GM12878 (cell line): ENCODE data around the gene LIN52. TPM values are rescaled to one million over a fixed set of nuclear protein-coding genes. Genes with fewer than 3 reads are reported as not detected.

Source experiments
- ATAC-seq: fragments of 200-7000 bp; cut with Tn5 transposase; 3 replicates; pipeline ENCODE4 v1.9.1; 2020; ENCODE audit warnings: mild to moderate bottlenecking, moderate library complexity
- BruUV-seq: library from RNA; stranded (reverse); fragments of 400-500 nt; replicated peaks from 2 replicates; lab custom pipeline; 2021; lab: Mats Ljungman, UMichigan
- CTCF ChIA-PET: fragments of 300-600 bp; sonication (Branson Sonifier 250); formaldehyde crosslinking; extraction: SDS; loops from one replicate; lab custom pipeline; 2021; ENCODE audit warnings: inconsistent platforms; lab: Yijun Ruan, JAX
- POLR2A ChIA-PET: fragments of 350-600 bp; formaldehyde crosslinking; extraction: SDS; loops from one replicate; lab custom pipeline; 2021; ENCODE audit warnings: inconsistent platforms; lab: Charles Lee
- RAD21 ChIA-PET: fragments of 300-600 bp; sonication (Branson Sonifier 250); formaldehyde crosslinking; loops from one replicate; lab custom pipeline; 2023; ENCODE audit warnings: antibody characterized with exemption; ENCODE audit not compliant: unreplicated experiment; lab: Charles Lee
- SMC1A ChIA-PET: fragments of 300-600 bp; sonication (Branson Sonifier 250); formaldehyde crosslinking; loops from one replicate; lab custom pipeline; 2023; ENCODE audit not compliant: unreplicated experiment, uncharacterized antibody; lab: Charles Lee
- DNase-seq: peaks from one replicate; pipeline ENCODE4 v3.0.0-alpha.2; 2011; ENCODE audit warnings: low read depth, low spot score
- FAIRE-seq: peaks from 3 replicates; lab custom pipeline; 2011; peaks lifted over from hg19 to GRCh38; lab: Jason Lieb, UNC
- H2AFZ ChIP-seq: 2 replicates; pipeline ENCODE4 v1.6.0; 2011; ENCODE audit warnings: low read depth, low read length, control low read depth; ENCODE audit not compliant: control insufficient read depth
- H3K27ac ChIP-seq: 2 replicates; pipeline ENCODE4 v1.5.1; 2011; ENCODE audit warnings: control low read depth; ENCODE audit not compliant: control insufficient read depth, insufficient read depth
- H3K27me3 ChIP-seq, 2 experiments: replicated peaks in 1 of 2; 2 replicates each; pipeline versions ENCODE4 v1.6.0 to v1.6.1; 2011; ENCODE audit warnings: low read length in 1 of 2; ENCODE audit not compliant: control insufficient read depth in 2 of 2, insufficient read depth in 2 of 2
- H3K36me3 ChIP-seq, 2 experiments: 2 replicates each; pipeline ENCODE4 v1.5.1; 2011; ENCODE audit warnings: low read length in 1 of 2; ENCODE audit not compliant: control insufficient read depth in 2 of 2, insufficient read depth in 2 of 2
- H3K4me1 ChIP-seq: 2 replicates; pipeline ENCODE4 v1.6.1; 2011; ENCODE audit warnings: mild to moderate bottlenecking, low read length, moderate library complexity, mixed read lengths; ENCODE audit not compliant: control insufficient read depth, insufficient read depth
- H3K4me2 ChIP-seq: 2 replicates; pipeline ENCODE4 v1.6.0; 2011; ENCODE audit warnings: control low read depth; ENCODE audit not compliant: control insufficient read depth, insufficient read depth
- H3K4me3 ChIP-seq: fragments of 200-600 bp; sonication (generic); 2 replicates; pipeline ENCODE4 v1.5.1; 2016
- H3K79me2 ChIP-seq: 2 replicates; pipeline ENCODE4 v1.6.0; 2011; ENCODE audit warnings: low read length; ENCODE audit not compliant: control insufficient read depth, insufficient read depth
- H3K9ac ChIP-seq: 2 replicates; pipeline ENCODE4 v1.8.0; 2011; ENCODE audit warnings: low read length, control low read depth, mixed read lengths; ENCODE audit not compliant: control insufficient read depth, insufficient read depth
- H3K9me3 ChIP-seq: replicated peaks from 3 replicates; pipeline ENCODE4 v1.5.1; 2011; ENCODE audit warnings: mild to moderate bottlenecking, low read length; ENCODE audit not compliant: control insufficient read depth, insufficient read depth
- H4K20me1 ChIP-seq: 2 replicates; pipeline ENCODE4 v1.6.0; 2011; ENCODE audit not compliant: control insufficient read depth, insufficient read depth
- CBFB ChIP-seq: IDR thresholded peaks from 2 replicates; pipeline ENCODE4 v1.6.1; 2016; ENCODE audit warnings: antibody characterized with exemption, low read depth
- CHD4 ChIP-seq: fragments of 200-600 bp; sonication (generic); IDR thresholded peaks from 2 replicates; pipeline ENCODE4 v1.6.1; 2016; ENCODE audit warnings: mild to moderate bottlenecking
- CREM ChIP-seq: IDR thresholded peaks from 2 replicates; pipeline ENCODE4 v1.6.1; 2014; ENCODE audit warnings: antibody characterized with exemption, low read depth
- EZH2 ChIP-seq: IDR thresholded peaks from 2 replicates; pipeline ENCODE4 v1.6.1; 2012; ENCODE audit warnings: low read depth, mild to moderate bottlenecking, control low read depth, inconsistent platforms, low read length, borderline replicate concordance; ENCODE audit not compliant: control insufficient read depth
- GABPA ChIP-seq: IDR thresholded peaks from 2 replicates; pipeline ENCODE4 v1.6.1; 2014; ENCODE audit warnings: antibody characterized with exemption, low read depth, mild to moderate bottlenecking, inconsistent platforms
- NR2C2 ChIP-seq: IDR thresholded peaks from 2 replicates; pipeline ENCODE4 v1.6.1; 2011; ENCODE audit warnings: borderline replicate concordance, low read depth; ENCODE audit not compliant: control insufficient read depth, insufficient read length
- NR2F1 ChIP-seq: fragments of 450-650 bp; conservative IDR thresholded peaks from 2 replicates; pipeline ENCODE4 v1.6.1; 2017; ENCODE audit warnings: mild to moderate bottlenecking
- RAD51 ChIP-seq: fragments of 450-650 bp; IDR thresholded peaks from 2 replicates; pipeline ENCODE4 v1.6.1; 2016; ENCODE audit warnings: moderate library complexity, mild to moderate bottlenecking, inconsistent platforms
- RUNX3 ChIP-seq: IDR thresholded peaks from 2 replicates; pipeline ENCODE4 v1.6.1; 2012; ENCODE audit warnings: low read length, inconsistent platforms
- YBX1 ChIP-seq: fragments of 450-650 bp; IDR thresholded peaks from 2 replicates; pipeline ENCODE4 v1.6.1; 2016; ENCODE audit warnings: antibody characterized with exemption
- WGBS: methylation state at CpG from one replicate; pipeline ENCODE4 v1.1.6; 2016; ENCODE audit warnings: low lambda C conversion rate; ENCODE audit not compliant: insufficient replicate concordance, insufficient coverage; ENCODE audit errors: missing lambda C conversion rate; 5-methylcytosine and 5-hydroxymethylcytosine counted together
- in situ Hi-C: fragments of 300-500 bp; cut with MboI; formaldehyde crosslinking; loops from 9 replicates; pipeline ENCODE4 v1.14.3; 2018; ENCODE audit warnings: mixed read lengths
- intact Hi-C: fragments of 100-400 bp; cut with micrococcal nuclease; formaldehyde crosslinking; loops from one replicate; pipeline ENCODE4 v1.14.2; 2022; ENCODE audit not compliant: unreplicated experiment
- polyA plus RNA-seq, 11 experiments: library from polyadenylated mRNA; depleted of rRNA in 4 of 11; unstranded in 6 of 11; stranded (reverse) in 5 of 11; fragments of >200 nt; fragmentation: Nextera tagmentation in 4 of 11; fragmentation: Illumina TruSeq in 1 of 11; extraction: Ambion mirVana in 4 of 11; extraction: Trizol in 1 of 11; gene quantifications; 1 replicate in 1 of 11; 2 replicates in 10 of 11; pipeline versions ENCODE4 v1.2.1 to v1.2.3, GENCODE V29; 2011 to 2016; ENCODE audit warnings: inconsistent platforms in 2 of 11, missing spikeins in 2 of 11, low read depth in 1 of 11
- total RNA-seq, 4 experiments: library from RNA; depleted of rRNA in 3 of 4; stranded (reverse); fragments of >200 nt in 3 of 4; fragmentation: Illumina TruSeq in 1 of 4; extraction: Trizol in 1 of 4; gene quantifications; 2 replicates each; pipeline versions ENCODE4 v1.2.1 to v1.2.3, GENCODE V29; 2013 to 2021
- TF ChIP-seq, protein P1 (sequence below): IDR thresholded peaks from 2 replicates; pipeline ENCODE4 v1.6.1; 2011; ENCODE audit warnings: mild to moderate bottlenecking, low read depth, low read length, moderate library complexity; ENCODE audit not compliant: insufficient replicate concordance

The LIN52 gene
- total and polyA plus RNA-seq, 10 of the 15 experiments (the other 5 are each of a cell fraction or from before 2014, with no cell fraction given), result 13.3 to 30.9 (median 19.9) TPM

DNA sequence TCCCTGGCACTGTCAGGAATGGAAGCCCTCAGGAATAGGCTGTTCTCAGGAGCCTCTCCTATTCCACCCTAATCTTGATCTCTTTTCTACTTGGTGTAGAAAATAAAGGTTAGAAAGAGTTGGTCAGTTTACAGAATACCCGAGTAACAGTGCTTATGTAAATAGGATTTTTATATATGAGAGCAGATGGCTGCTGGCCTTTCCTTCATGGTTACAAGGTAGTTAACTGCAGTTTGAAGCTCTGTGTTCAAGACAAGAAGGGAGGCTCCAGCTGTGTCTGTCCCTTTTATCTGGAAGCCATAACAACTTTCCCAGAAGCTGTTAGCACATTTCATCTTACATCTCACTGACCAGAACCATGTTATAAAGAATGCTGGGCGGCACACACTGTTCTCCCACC, 42.5 kb upstream of the LIN52 start:
- RAD21 ChIA-PET, result no interaction called here
- POLR2A ChIA-PET, result no interaction called here
- CTCF ChIA-PET, result no interaction called here
- in situ Hi-C loops, result loop anchor here (25.0 kb wide), 1 partner anchor 305 kb away; no protein-coding TSS in a partner anchor
- ATAC-seq (no peak), DNase-seq (no peak), FAIRE-seq (no peak)
- Histone ChIP-seq H3K4me2 (no peak overlapping the region), H3K4me1 (no peaks in the 10 kb centered on the region), H3K27me3 (no peaks in the 10 kb centered on the region), H3K36me3 (no peaks in the 10 kb centered on the region), H3K9ac (no peak overlapping the region), H3K4me3 (no peak overlapping the region), H3K9me3 (no peaks in the 10 kb centered on the region), H3K27ac (no peak overlapping the region), H2AFZ (no peak overlapping the region), H4K20me1 (no peaks in the 10 kb centered on the region), H3K79me2 (no peaks in the 10 kb centered on the region)
- 36% methylated on average over 2 of the region's 2 CpGs for WGBS
- TF ChIP-seq, protein P1, sequence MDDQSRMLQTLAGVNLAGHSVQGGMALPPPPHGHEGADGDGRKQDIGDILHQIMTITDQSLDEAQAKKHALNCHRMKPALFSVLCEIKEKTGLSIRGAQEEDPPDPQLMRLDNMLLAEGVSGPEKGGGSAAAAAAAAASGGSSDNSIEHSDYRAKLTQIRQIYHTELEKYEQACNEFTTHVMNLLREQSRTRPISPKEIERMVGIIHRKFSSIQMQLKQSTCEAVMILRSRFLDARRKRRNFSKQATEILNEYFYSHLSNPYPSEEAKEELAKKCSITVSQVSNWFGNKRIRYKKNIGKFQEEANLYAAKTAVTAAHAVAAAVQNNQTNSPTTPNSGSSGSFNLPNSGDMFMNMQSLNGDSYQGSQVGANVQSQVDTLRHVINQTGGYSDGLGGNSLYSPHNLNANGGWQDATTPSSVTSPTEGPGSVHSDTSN, result no peak
- TF ChIP-seq NR2C2 (no peak), RAD51 (no peak), CBFB (no peak), RUNX3 (no peak), CHD4 (no peak), CREM (no peak), EZH2 (no peak), GABPA (no peak), NR2F1 (no peak), YBX1 (no peak)
- SMC1A ChIA-PET, result no interaction called here
- intact Hi-C loops, result no loop called here
- BruUV-seq, result no TSS peak
